Thyroid gland (tissue), 4 donors: ENCODE data around the gene TMEM131L. TPM values are rescaled to one million over a fixed set of nuclear protein-coding genes. Genes with fewer than 3 reads are reported as not detected.

Experiments used
- DNase-seq, 2 donors: peaks; one replicate each; pipeline ENCODE4 v3.0.0-alpha.2; 2019
- H3K27ac ChIP-seq, 3 donors: fragments of 200-600 bp; sonication (generic); 1 replicate in 2 of 3; 2 replicates in 1 of 3; pipeline ENCODE4 v1.5.1; 2016 to 2019; ENCODE audit warnings: mild to moderate bottlenecking in 1 of 3, moderate library complexity in 1 of 3
- H3K27me3 ChIP-seq: fragments of 200-600 bp; sonication (generic); one replicate; pipeline ENCODE4 v1.5.1; 2019
- H3K36me3 ChIP-seq, 2 donors: fragments of 200-600 bp; sonication (generic); one replicate each; pipeline ENCODE4 v1.5.1; 2016 to 2019
- H3K4me1 ChIP-seq, 2 donors: fragments of 200-600 bp; sonication (generic); one replicate each; pipeline ENCODE4 v1.5.1; 2017 to 2019
- H3K4me3 ChIP-seq, 3 donors: fragments of 200-600 bp; sonication (generic); replicated peaks in 1 of 3; 1 replicate in 2 of 3; 2 replicates in 1 of 3; pipeline ENCODE4 v1.5.1; 2016; ENCODE audit warnings: mild to moderate bottlenecking in 1 of 3
- H3K9me3 ChIP-seq: fragments of 200-600 bp; sonication (generic); one replicate; pipeline ENCODE4 v1.5.1; 2017
- CTCF ChIP-seq, 6 experiments: fragments of 200-600 bp in 3 of 6; fragments of 450-650 bp in 3 of 6; sonication (generic) in 3 of 6; IDR thresholded peaks; one replicate each; pipeline ENCODE4 v1.5.1; 2016 to 2019; ENCODE audit warnings: antibody characterized with exemption in 6 of 6, mild to moderate bottlenecking in 2 of 6, inconsistent platforms in 1 of 6, moderate library complexity in 1 of 6
- POLR2A ChIP-seq, 2 donors: fragments of 450-650 bp; IDR thresholded peaks; one replicate each; pipeline ENCODE4 v1.6.1; 2017; ENCODE audit warnings: antibody characterized with exemption in 2 of 2, mild to moderate bottlenecking in 2 of 2, moderate library complexity in 1 of 2
- WGBS, 2 donors: methylation state at CpG; one replicate each; pipeline ENCODE4 v1.1.5; 2017; 5-methylcytosine and 5-hydroxymethylcytosine counted together
- intact Hi-C: fragments of 100-400 bp; cut with DNase I; formaldehyde crosslinking; loops from one replicate; pipeline ENCODE4 v1.15.1; 2023
- total RNA-seq, 4 donors: library from RNA; depleted of rRNA; stranded (reverse); fragments of >200 nt; gene quantifications; one replicate each; pipeline ENCODE4 v1.2.3, GENCODE V29; 2016

TMEM131L gene
- total RNA-seq, 4 donors from 2014 or later = 11.1 to 17.9 (median 16.4) TPM

GRCh38 chr4:153521999-153522801 lies 56.0 kb downstream of the TMEM131L start:
- no peak overlapping the region for H3K27ac ChIP-seq
- 75 to 80% methylated on average over 17 of the region's 17 CpGs for WGBS, 2 donors
- intact Hi-C loops = no loop called here

DNA sequence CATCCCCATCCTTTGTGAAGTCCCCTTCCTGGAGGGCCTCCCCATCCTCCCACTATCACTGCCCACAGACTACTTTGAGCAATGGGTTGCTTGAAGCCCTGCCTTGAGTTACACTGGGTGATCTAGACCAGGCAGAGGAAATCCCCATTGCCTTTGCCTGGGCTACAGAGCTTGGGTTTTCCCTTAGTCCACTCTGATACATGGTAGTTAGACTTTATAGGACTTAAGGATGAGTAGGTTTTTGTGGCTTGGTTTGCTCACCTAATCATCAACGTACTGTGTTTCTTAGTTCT lies 56.6 kb downstream of the TMEM131L start:
- TF ChIP-seq CTCF (IDR thresholded peaks at IDR 0.05) (no peak), POLR2A (IDR thresholded peaks at IDR 0.05) (no peak)
- Histone ChIP-seq H3K4me3 (no peak overlapping the region), H3K36me3 (no peaks in the 10 kb centered on the region), H3K4me1 (no peaks in the 10 kb centered on the region), H3K27ac (no peak overlapping the region), H3K9me3 (no peaks in the 10 kb centered on the region), H3K27me3 (no peaks in the 10 kb centered on the region)
- intact Hi-C loops = no loop called here
- 97 to 100% methylated on average over 1 of the region's 1 CpG for WGBS, 2 donors
- DNase-seq = no peak

More at GRCh38 chr4:153521999-153522801, 56.0 kb downstream of the TMEM131L start:
- TF ChIP-seq CTCF (IDR thresholded peaks at IDR 0.05) (no peak), POLR2A (IDR thresholded peaks at IDR 0.05) (no peak)
- H3K27me3 ChIP-seq = no peaks in the 10 kb centered on the region
- DNase-seq = no peak
- no peak overlapping the region for H3K4me3 ChIP-seq
- no peaks in the 10 kb centered on the region for H3K9me3 ChIP-seq
- no peaks in the 10 kb centered on the region for H3K36me3 ChIP-seq
- no peaks in the 10 kb centered on the region for H3K4me1 ChIP-seq

- Histone ChIP-seq H3K9me3 (no peaks in the 10 kb centered on the region), H3K4me1 (no peaks in the 10 kb centered on the region), H3K27me3 (no peaks in the 10 kb centered on the region), H3K27ac (no peak overlapping the region), H3K36me3 (no peaks in the 10 kb centered on the region), H3K4me3 (no peak overlapping the region)
- intact Hi-C loops = no loop called here
- no peak for DNase-seq
- WGBS, 2 donors = 79% methylated on average over 5 of the region's 5 CpGs
- TF ChIP-seq POLR2A (IDR thresholded peaks at IDR 0.05) (no peak), CTCF (IDR thresholded peaks at IDR 0.05) (no peak)
These were observed 57.1 kb downstream of the TMEM131L start for GRCh38 chr4:153523164-153523796.

DNA sequence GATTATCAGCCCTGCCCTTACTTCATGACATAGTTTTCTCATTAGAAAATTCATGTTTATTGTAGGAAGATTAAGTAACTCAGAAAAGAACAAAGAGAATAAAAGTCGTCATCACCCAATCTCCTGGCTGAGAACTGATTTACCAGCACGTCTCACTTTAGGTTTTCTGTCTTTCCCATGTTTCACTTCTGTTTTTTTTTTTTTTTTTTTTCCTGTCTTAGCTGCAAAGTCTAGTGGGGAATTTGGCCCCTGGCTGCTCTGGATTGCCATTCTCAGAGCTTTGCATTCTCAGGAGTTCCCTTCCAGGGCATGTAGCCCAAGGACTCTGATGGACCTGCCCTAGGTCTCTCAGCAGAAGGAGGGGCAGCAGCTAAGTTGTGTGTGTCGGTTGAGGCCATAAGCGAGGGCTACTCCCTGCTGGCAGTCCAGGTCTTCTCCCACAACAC lies 57.8 kb downstream of the TMEM131L start:
- intact Hi-C loops = no loop called here
- H3K36me3 ChIP-seq = no peaks in the 10 kb centered on the region
- H3K4me3 ChIP-seq = no peak overlapping the region
- TF ChIP-seq CTCF (IDR thresholded peaks at IDR 0.05) = no peak
- no peaks in the 10 kb centered on the region for H3K4me1 ChIP-seq
- DNase-seq = no peak
- H3K27ac ChIP-seq = no peak overlapping the region
- no peaks in the 10 kb centered on the region for H3K27me3 ChIP-seq
- H3K9me3 ChIP-seq = no peaks in the 10 kb centered on the region
- WGBS, 2 donors = 84 to 92% methylated on average over 4 of the region's 4 CpGs

- TF ChIP-seq POLR2A (IDR thresholded peaks at IDR 0.05) (no peak), CTCF (IDR thresholded peaks at IDR 0.05) (no peak)
- Histone ChIP-seq H3K36me3 (no peaks in the 10 kb centered on the region), H3K4me1 (peaks cover 0 to 3% of the 10 kb centered on the region in 2 donors), H3K27me3 (no peaks in the 10 kb centered on the region), H3K9me3 (no peaks in the 10 kb centered on the region), H3K4me3 (no peak overlapping the region), H3K27ac (no peak overlapping the region)
- 97% methylated on average over 4 of the region's 4 CpGs for WGBS, 2 donors
- intact Hi-C loops = no loop called here
- DNase-seq = no peak
These were observed 58.5 kb downstream of the TMEM131L start for GRCh38 chr4:153524682-153525081.
